Measurements from ENCODE around the gene NOS2.

GRCh38 chr17:27765353-27765752 is 35.0 kb downstream of the NOS2 start:
- no peak for TF ChIP-seq CTCF (IDR thresholded peaks at IDR 0.05; ENCODE audit: insufficient read depth, low read length, poor library complexity, severe bottlenecking)
- no peak for TF ChIP-seq EZH2phosphoT487 (conservative IDR thresholded peaks at IDR 0.05; ENCODE audit: low read length)

All from SU-DHL-6 (cell line).